NCI-H526 (cell line): Measurements from ENCODE around the gene VPREB3.
"Not testable (repeated sequence)": the region's sequence is repeated elsewhere in the genome, so short reads cannot be mapped to it uniquely, and the experiment has no call there.

Experiments
- DNase-seq, 2 experiments: peaks; one replicate each; lab custom pipeline; 2025; lab: John Stamatoyannopoulos, UW

The VPREB3 gene

DNA sequence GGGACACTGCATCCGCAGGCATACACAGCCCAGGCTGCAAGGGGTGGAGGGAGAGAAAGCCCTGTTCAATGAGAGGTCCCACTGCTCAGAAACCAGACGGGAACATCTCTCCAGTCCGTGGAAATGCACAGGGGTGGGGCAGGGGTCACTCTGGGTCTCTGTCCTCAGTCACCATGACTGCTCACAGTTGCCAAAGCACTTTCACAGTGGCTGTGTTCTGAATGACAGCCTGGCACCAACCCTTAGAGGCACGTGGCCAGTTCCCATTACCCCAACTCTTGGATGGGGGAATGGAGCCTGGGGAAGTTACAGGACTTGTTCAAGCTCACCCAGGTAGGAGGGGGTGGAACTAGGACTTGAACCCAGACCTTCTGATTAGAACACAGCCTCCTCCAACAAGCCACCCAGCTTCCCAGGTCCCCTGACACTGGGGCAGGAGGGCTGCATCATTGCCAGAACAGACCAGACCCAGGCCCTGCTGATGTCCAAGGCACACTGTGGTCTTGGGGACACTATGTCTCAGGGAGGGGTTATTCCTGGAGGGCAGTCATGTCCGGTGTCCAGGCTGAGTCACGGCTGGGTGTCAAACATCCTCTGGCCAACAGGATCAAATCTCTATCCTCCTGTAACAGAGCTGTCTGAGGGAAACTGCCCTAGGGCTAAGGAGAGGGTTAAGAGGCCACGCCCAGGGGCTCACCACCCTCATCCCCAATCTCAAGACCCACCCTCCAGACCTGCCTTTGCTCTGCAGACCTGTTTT, 11.5 kb downstream of the VPREB3 start:
- DNase-seq: no peak

GRCh38 chr22:23737696-23738095, 16.5 kb downstream of the VPREB3 start:
- no peak for DNase-seq

GRCh38 chr22:23728108-23728507, 26.1 kb downstream of the VPREB3 start:
- not testable (repeated sequence) for DNase-seq

GRCh38 chr22:23722724-23723123, 31.5 kb downstream of the VPREB3 start:
- no peak for DNase-seq

DNA sequence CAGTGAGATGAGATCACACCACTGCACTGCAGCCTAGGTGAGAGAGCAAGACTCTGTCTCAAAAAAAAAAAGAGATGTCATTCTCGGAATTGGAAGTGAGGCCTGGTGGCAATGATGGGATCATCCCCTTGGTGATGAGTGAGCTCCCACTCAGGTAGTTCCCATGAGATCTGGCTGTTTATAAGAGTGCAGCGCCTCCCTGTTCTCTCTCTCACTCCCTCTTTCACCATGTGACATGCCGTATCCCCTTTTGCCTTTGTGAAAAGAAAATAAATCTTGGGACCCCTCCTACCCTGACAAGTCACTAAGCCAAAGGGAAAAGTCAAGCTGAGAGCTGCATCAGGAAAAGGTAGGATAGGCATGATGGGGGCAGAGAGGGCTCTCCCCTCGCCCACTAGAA, 32.1 kb downstream of the VPREB3 start:
- DNase-seq: no peak

GRCh38 chr22:23720855-23721254, 33.4 kb downstream of the VPREB3 start:
- no peak for DNase-seq

GRCh38 chr22:23718371-23719165, 35.7 kb downstream of the VPREB3 start:
- no peak for DNase-seq

GRCh38 chr22:23716811-23717801, 37.1 kb downstream of the VPREB3 start:
- DNase-seq: peak; percentile 38 to 87

DNA sequence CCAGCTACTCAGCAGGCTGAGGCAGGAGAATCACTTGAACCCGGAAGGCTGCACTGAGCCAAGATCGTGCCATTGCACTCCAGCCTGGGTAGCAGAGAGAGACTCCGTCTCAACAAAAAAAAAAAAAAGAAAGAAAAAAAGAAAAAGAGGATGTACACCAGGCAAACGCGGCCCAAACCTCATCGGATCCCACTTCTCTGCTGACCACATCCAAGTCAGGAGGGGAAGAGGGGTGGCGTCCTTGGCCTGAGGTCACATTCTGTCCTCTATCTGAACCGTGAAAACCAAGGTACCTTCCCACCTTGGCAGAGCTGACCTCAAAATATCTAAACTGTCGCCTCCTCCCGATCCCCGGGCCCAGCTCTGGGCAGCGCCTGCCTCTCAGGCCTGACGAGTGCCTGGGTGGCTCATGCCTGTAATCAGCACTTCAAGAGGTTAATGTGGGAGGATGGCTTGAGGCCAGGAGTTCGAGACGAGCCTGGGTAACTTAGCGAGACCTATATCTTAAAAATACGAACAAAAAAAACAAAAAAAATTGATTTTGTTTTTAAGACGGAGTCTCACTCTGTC, 38.3 kb downstream of the VPREB3 start:
- no peak for DNase-seq

DNA sequence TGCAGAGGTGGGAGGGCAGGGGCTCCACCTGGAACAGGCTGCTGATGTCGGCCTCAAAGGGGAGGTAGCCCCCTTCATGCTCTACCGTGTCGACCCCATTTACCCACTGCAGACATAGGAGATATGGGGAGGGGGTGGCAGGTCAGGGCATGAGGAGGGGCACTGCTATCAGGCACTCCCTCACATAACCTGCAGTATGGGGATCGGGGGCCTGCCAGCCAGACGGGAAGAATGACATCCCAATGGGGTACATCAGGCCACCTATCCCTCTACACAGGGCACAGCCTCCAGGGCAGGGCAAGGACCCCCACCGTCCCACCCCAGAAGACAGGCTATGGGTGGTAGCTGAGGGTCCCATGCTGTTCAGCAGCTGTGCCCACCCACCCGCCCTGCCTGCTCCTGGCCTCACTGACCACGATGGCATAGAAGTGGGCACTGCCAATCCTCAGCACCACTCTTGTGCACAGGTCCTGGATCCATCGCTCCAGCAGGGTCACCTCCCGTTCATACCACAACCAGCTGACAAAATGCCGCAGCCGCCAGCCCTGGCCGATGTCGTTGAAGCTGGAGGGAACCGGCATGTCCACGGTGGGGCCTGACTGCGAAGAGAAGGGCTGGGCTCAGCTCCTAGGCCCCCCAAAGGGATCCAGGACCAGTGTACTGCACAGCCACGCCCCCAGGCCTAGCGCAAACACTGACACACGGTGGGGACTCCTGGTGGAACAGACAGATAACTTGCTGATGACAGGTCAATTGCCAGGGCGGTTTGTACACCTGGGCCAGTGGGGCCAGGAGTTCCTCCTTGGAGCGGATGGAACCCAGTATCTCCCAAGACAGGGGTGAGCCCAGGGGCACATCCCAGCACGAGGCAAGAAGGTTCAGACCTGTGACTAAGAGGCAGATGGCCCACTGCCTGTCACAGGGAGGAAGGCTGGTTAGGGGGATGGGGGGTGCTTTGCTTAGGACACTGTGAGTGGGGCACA, 39.3 kb downstream of the VPREB3 start:
- no peak for DNase-seq

- DNase-seq: no peak
Measured at GRCh38 chr22:23713696-23714595, 40.3 kb downstream of the VPREB3 start.

DNA sequence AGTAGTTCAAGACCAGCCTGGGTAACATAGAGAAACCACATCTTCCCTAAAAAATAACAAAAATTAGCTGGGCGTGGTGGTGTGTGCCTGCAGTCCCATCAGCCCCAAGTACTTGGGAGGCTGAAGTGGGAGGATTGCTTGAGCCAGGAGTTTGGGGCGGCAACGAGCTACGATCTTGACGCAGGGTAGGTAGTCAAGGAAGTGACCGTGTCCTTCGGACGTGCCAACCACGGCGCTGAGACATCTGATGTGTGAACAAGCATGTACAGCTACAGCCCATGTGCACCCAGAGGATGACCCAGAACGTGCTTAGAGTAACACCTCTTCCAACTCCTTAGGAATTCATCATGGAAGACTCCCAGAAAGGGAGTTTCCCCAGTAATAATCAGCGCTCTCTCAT, 42.0 kb downstream of the VPREB3 start:
- no peak for DNase-seq

GRCh38 chr22:23709107-23709506, 45.1 kb downstream of the VPREB3 start:
- no peak for DNase-seq

- DNase-seq: no peak
Measured at GRCh38 chr22:23708270-23708669, 46.0 kb downstream of the VPREB3 start.

- DNase-seq: no peak
Measured at GRCh38 chr22:23705358-23705757, 48.9 kb downstream of the VPREB3 start.

- no peak for DNase-seq
Measured at GRCh38 chr22:23704829-23705228, 49.4 kb downstream of the VPREB3 start.

DNA sequence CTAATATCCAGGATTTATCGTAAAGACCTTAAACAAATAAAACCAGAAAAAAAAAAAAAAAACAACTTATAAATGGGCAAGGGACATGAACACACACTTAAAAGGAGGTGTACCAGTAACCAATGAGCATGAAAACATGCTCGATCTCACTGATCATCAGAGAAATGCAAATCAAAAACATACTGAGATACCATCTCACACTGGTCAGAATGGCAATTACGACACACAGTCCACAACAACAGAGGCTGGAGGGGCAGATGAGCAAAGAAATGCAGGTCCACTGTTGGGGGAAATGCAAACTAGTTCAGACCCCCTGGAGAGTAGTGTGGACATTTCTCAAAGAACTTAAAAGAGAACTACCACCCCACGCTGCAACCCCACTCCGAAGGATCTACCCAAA, 50.2 kb downstream of the VPREB3 start:
- peak in 1 of 2 experiments; percentile 12 for DNase-seq
